Stomach (tissue), 9 donors: ENCODE results near the gene ANKRD65. TPM values are rescaled to one million over a fixed set of nuclear protein-coding genes. Genes with fewer than 3 reads are reported as not detected.

Source experiments
- DNase-seq, 2 donors: peaks; one replicate each; pipeline versions ENCODE4 v3.0.0 to v3.0.0-alpha.2; 2013 to 2019
- H3K27ac ChIP-seq, 5 donors: fragments of 200-600 bp in 4 of 5; sonication (generic) in 4 of 5; one replicate each; pipeline ENCODE4 v1.5.1; 2013 to 2019; ENCODE audit warnings: mild to moderate bottlenecking in 1 of 5, moderate library complexity in 1 of 5
- H3K27me3 ChIP-seq, 3 donors: fragments of 200-600 bp; sonication (generic); one replicate each; pipeline ENCODE4 v1.5.1; 2017 to 2019; ENCODE audit warnings: mixed run types in 1 of 3
- H3K36me3 ChIP-seq, 4 donors: fragments of 200-600 bp; sonication (generic); 1 replicate in 3 of 4; 2 replicates in 1 of 4; pipeline ENCODE4 v1.5.1; 2016 to 2019
- H3K4me1 ChIP-seq, 4 donors: fragments of 200-600 bp; sonication (generic); one replicate each; pipeline ENCODE4 v1.5.1; 2016 to 2019
- H3K4me3 ChIP-seq, 4 donors: fragments of 200-600 bp; sonication (generic) in 3 of 4; one replicate each; pipeline ENCODE4 v1.5.1; 2016 to 2019; ENCODE audit warnings: mild to moderate bottlenecking in 1 of 4
- H3K9me3 ChIP-seq, 4 donors: fragments of 200-600 bp; sonication (generic); one replicate each; pipeline ENCODE4 v1.5.1; 2016 to 2019
- EP300 ChIP-seq: sonication (generic); formaldehyde crosslinking; IDR thresholded peaks from one replicate; pipeline ENCODE4 v1.6.1; 2017; ENCODE audit warnings: antibody characterized with exemption
- POLR2A ChIP-seq, 4 donors: fragments of 450-650 bp; IDR thresholded peaks; one replicate each; pipeline ENCODE4 v1.6.1; 2016; ENCODE audit warnings: antibody characterized with exemption in 4 of 4, control low read depth in 2 of 4, mild to moderate bottlenecking in 1 of 4, moderate library complexity in 1 of 4
- POLR2AphosphoS5 ChIP-seq, 3 donors: sonication (generic); formaldehyde crosslinking; IDR thresholded peaks; one replicate each; pipeline ENCODE4 v1.6.1; 2016; ENCODE audit warnings: antibody characterized with exemption in 3 of 3
- WGBS, 5 donors: extraction: QIAGEN DNeasy Blood & Tissue Kit in 3 of 5; methylation state at CpG; one replicate each; pipeline versions ENCODE4 v1.1.5 to v1.1.7; 2013 to 2018; 5-methylcytosine and 5-hydroxymethylcytosine counted together
- intact Hi-C: fragments of 100-400 bp; cut with DNase I; formaldehyde crosslinking; loops from one replicate; pipeline ENCODE4 v1.15.1; 2023; ENCODE audit warnings: low total_unique reads
- polyA plus RNA-seq, 3 donors: library from polyadenylated mRNA; stranded (reverse); fragments of 200-250 nt; gene quantifications; one replicate each; pipeline ENCODE4 v1.2.3, GENCODE V29; 2013
- total RNA-seq, 5 donors: library from RNA; depleted of rRNA; stranded (reverse); fragments of >200 nt; gene quantifications; one replicate each; pipeline versions ENCODE4 v1.1.0 to v1.2.3, GENCODE V29; 2014 to 2016
- TF ChIP-seq, protein P1 (sequence below), 7 experiments: fragments of 450-650 bp in 4 of 7; fragments of 200-600 bp in 3 of 7; sonication (generic) in 3 of 7; IDR thresholded peaks; one replicate each; pipeline ENCODE4 v1.5.1; 2016 to 2019; ENCODE audit warnings: antibody characterized with exemption in 7 of 7, control low read depth in 2 of 7, mild to moderate bottlenecking in 1 of 7
- donor health status: healthy with polysubstance abuse.
- donor health status: Bipolar disorder and iron deficiency.
- donor health status: healthy.

Gene ANKRD65
- total and polyA plus RNA-seq, 8 donors, result 0.89 to 13.6 (median 8.7) TPM; not detected in 1

DNA sequence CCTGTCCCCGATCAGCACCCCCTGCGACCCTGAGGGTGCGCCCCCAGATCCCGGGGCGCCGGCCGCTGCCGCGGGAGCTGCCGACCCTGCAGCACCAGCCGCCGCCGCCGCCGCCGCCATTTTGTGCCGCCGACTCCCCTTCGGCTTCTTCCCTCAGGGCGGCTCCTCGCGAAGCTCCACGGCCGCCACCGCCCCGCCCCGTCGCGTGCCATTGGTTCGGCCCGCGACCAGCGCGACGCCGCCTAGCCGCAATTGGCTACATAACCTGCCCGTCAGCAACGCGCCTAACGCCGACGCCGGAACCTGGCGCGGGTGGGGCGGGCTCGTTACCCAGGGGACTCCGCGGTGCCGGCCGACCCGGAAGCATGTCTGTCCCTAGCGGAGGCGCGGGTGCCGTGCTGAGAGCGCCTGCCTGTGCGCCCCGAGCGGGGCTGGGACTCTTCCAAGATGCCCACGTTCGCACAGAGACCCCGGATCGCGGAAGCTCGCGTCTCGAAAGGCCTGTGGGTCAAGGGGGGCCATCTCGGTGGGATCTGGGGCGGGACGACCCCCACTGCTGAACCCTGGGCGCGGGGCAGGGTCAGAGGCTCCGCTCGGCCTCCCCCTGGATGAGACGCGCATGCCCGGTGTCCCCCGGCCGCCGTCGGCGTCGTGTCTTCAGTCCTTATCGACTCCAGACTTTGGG, 21.7 kb downstream of the ANKRD65 start, which contains the start of gene CCNL2:
Gene CCNL2 (minus strand): TSS at position 149 of the 685 bp plus-strand sequence. CDS start 29 bp downstream, at position 120.
- Histone ChIP-seq H3K9me3 (no peaks in the 10 kb centered on the region), H3K4me3 (peak within 1 kb of the TSS; percentile 87 to 100 (median 99)), H3K36me3 (peaks cover 62 to 77% (median 75%) of the 10 kb centered on the region in 4 donors), H3K4me1 (peaks cover 26 to 78% (median 59%) of the 10 kb centered on the region in 4 donors), H3K27ac (peak within 1 kb of the TSS; percentile 84 to 94 (median 90)), H3K27me3 (no peaks in the 10 kb centered on the region)
- DNase-seq, result peak; percentile 99 to 100
- intact Hi-C loops, result no loop called here
- 0 to 1% (median 0%) methylated on average over 22 to 86 of the region's 86 CpGs for WGBS, 5 donors
- TF ChIP-seq, protein P1, sequence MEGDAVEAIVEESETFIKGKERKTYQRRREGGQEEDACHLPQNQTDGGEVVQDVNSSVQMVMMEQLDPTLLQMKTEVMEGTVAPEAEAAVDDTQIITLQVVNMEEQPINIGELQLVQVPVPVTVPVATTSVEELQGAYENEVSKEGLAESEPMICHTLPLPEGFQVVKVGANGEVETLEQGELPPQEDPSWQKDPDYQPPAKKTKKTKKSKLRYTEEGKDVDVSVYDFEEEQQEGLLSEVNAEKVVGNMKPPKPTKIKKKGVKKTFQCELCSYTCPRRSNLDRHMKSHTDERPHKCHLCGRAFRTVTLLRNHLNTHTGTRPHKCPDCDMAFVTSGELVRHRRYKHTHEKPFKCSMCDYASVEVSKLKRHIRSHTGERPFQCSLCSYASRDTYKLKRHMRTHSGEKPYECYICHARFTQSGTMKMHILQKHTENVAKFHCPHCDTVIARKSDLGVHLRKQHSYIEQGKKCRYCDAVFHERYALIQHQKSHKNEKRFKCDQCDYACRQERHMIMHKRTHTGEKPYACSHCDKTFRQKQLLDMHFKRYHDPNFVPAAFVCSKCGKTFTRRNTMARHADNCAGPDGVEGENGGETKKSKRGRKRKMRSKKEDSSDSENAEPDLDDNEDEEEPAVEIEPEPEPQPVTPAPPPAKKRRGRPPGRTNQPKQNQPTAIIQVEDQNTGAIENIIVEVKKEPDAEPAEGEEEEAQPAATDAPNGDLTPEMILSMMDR (IDR thresholded peaks at IDR 0.05), result peak in 5 of 7 experiments; percentile 56 to 81 (median 65)
- TF ChIP-seq POLR2AphosphoS5 (IDR thresholded peaks at IDR 0.05) (peak in 2 of 3 donors; percentile 77 to 94), POLR2A (IDR thresholded peaks at IDR 0.05) (no peak)

DNA sequence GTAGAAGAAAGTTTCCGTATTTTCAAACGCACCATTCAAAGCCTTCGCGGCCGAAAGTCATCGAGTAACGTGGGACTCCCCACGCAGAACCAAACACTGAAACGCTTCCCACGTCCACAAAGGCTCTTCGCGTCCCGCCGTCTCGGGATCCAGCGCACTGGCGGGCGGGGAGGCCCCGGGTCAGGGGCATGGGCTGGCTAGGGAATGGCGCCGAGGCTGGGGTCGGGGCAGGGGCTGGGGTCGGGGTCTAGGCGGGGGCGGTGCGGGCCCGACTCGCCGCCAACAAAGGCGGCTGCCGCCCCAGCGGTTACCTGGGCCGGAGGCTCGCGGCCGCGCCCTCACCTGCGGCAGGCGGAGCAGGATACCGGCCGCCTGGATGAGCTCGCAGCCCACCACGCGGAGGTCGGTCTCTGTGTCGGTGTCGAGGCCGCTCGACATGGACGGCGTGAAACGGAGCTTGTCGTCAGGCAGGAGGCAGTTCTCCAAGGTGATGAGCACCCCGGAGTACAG, 22.3 kb downstream of the ANKRD65 start:
- Histone ChIP-seq H3K36me3 (peaks cover 63 to 77% (median 75%) of the 10 kb centered on the region in 4 donors), H3K9me3 (no peaks in the 10 kb centered on the region), H3K27ac (peak overlapping the region; percentile 81 to 94 (median 90)), H3K27me3 (no peaks in the 10 kb centered on the region), H3K4me3 (peak overlapping the region; percentile 87 to 100 (median 99)), H3K4me1 (peaks cover 26 to 75% (median 58%) of the 10 kb centered on the region in 4 donors)
- no peak for TF ChIP-seq POLR2A (IDR thresholded peaks at IDR 0.05)
- TF ChIP-seq, protein P1 (IDR thresholded peaks at IDR 0.05), result no peak
- TF ChIP-seq EP300, result no peak
- TF ChIP-seq POLR2AphosphoS5 (IDR thresholded peaks at IDR 0.05), result no peak
- intact Hi-C loops, result no loop called here
- 0 to 1% (median 0%) methylated on average over 5 to 54 of the region's 54 CpGs for WGBS, 5 donors
- DNase-seq, result no peak

DNA sequence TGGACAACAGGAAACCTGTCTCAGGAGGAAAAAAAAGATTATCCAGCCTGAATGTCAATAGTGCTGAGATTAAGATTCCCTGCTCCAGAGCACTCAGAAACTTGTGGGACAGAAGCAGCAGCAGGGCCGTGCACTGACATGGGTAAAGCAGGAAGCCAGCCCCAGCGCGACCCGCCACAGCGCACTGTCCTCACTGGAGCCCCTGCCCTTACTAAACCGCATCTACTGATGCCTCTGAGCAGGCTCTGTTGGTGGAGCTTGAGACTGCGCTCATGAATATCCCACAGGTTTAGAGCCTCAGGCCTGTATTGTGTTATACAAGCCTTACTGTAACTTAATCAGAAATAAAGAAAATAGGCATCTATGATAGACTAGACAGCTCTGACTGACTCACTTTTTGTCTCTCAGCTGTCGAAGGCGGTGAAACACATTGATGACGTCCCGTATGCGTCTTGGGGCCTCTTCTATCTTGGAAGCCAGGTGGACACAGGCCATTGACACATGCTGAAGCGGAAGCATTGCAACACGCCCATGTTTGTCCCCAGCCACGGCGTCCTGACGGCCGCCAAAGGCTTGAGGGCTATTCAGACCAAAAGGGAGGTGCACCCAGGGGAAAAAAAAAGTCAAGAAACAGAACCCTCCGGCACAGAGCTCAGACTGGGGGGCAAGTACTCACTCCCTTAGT, 23.1 kb downstream of the ANKRD65 start:
- Histone ChIP-seq H3K27me3 (no peaks in the 10 kb centered on the region), H3K4me3 (peak overlapping the region; percentile 87 to 100 (median 99)), H3K4me1 (peaks cover 26 to 67% (median 59%) of the 10 kb centered on the region in 4 donors), H3K9me3 (no peaks in the 10 kb centered on the region), H3K36me3 (peaks cover 64 to 77% (median 75%) of the 10 kb centered on the region in 4 donors), H3K27ac (peak overlapping the region in 4 of 5 donors; percentile 84 to 94 (median 90))
- no peak for TF ChIP-seq POLR2AphosphoS5 (IDR thresholded peaks at IDR 0.05)
- no peak for TF ChIP-seq EP300
- TF ChIP-seq, protein P1 (IDR thresholded peaks at IDR 0.05), result no peak
- no peak for TF ChIP-seq POLR2A (IDR thresholded peaks at IDR 0.05)
- 38 to 60% (median 46%) methylated on average over 17 to 19 of the region's 19 CpGs for WGBS, 5 donors
- peak in 1 of 2 donors; percentile 41 for DNase-seq
- intact Hi-C loops, result no loop called here

DNA sequence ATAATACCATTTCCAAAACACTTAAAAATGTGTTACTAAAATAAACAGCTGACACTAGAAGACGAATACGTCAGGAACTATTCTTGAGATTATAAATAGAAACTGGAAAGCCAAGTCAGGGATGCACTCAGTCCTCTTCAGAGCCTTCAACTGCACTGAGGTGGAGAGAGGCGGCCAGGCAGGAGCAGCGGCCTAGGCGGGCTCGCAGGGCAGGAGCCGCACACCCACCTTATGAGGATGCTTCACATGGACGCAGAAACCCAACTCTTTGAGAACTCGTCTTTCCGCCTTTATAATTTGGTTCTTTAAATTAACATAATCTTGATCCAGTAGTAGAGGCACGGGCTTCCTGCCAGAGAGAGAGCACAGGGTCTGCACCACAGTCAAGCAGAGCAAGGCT, 25.9 kb downstream of the ANKRD65 start:
- intact Hi-C loops, result no loop called here
- DNase-seq, result no peak
- Histone ChIP-seq H3K36me3 (peaks cover 68 to 81% (median 78%) of the 10 kb centered on the region in 4 donors), H3K27ac (no peak overlapping the region), H3K4me1 (peaks cover 17 to 46% (median 33%) of the 10 kb centered on the region in 4 donors), H3K27me3 (no peaks in the 10 kb centered on the region), H3K4me3 (no peak overlapping the region), H3K9me3 (no peaks in the 10 kb centered on the region)
- WGBS, 5 donors, result 82 to 92% (median 90%) methylated on average over 11 of the region's 11 CpGs
- TF ChIP-seq, protein P1 (IDR thresholded peaks at IDR 0.05), result no peak
- TF ChIP-seq POLR2AphosphoS5 (IDR thresholded peaks at IDR 0.05), result no peak
- no peak for TF ChIP-seq POLR2A (IDR thresholded peaks at IDR 0.05)
